IMR-90 (cell line): ENCODE measurements around the gene DNAH8. TPM values are rescaled to one million over a fixed set of nuclear protein-coding genes. Genes with fewer than 3 reads are reported as not detected.

Source experiments
- ATAC-seq: fragments of 200-7000 bp; cut with Tn5 transposase; 2 replicates; pipeline ENCODE4 v1.9.1; 2020; ENCODE audit warnings: low read depth, mild to moderate bottlenecking, moderate library complexity
- BruUV-seq: library from RNA; stranded (reverse); fragments of 400-500 nt; replicated peaks from 2 replicates; lab custom pipeline; 2021; lab: Mats Ljungman, UMichigan
- CTCF ChIA-PET: fragments of 300-600 bp; formaldehyde crosslinking; extraction: SDS; loops from one replicate; lab custom pipeline; 2021; ENCODE audit warnings: antibody characterized with exemption; lab: Yijun Ruan, JAX
- POLR2A ChIA-PET: fragments of 300-600 bp; sonication (Branson Sonifier 250); formaldehyde crosslinking; loops from one replicate; lab custom pipeline; 2022; ENCODE audit warnings: antibody characterized with exemption; ENCODE audit not compliant: unreplicated experiment; lab: Charles Lee
- DNase-seq: peaks from one replicate; pipeline ENCODE4 v3.0.0; 2013
- H2AFZ ChIP-seq: replicated peaks from 2 replicates; pipeline ENCODE3; 2013; ENCODE audit warnings: low read length, mild to moderate bottlenecking; ENCODE audit not compliant: poor library complexity
- H2AK5ac ChIP-seq: 2 replicates; pipeline ENCODE4 v1.6.1; 2013; ENCODE audit warnings: low read depth, low read length, inconsistent platforms
- H2AK9ac ChIP-seq: replicated peaks from 2 replicates; pipeline ENCODE3; 2013; ENCODE audit warnings: mild to moderate bottlenecking, low read depth, low read length, moderate library complexity; ENCODE audit not compliant: poor library complexity
- H2BK120ac ChIP-seq: 2 replicates; pipeline ENCODE4 v1.6.1; 2013; ENCODE audit warnings: low read depth, low read length, inconsistent platforms
- H2BK15ac ChIP-seq: 3 replicates; pipeline ENCODE4 v1.6.1; 2013; ENCODE audit warnings: low read depth, low read length, inconsistent platforms
- H2BK20ac ChIP-seq: 2 replicates; pipeline ENCODE4 v1.6.1; 2013; ENCODE audit warnings: low read depth, mild to moderate bottlenecking, inconsistent platforms, low read length, moderate library complexity
- H2BK5ac ChIP-seq: 2 replicates; pipeline ENCODE4 v1.6.1; 2013; ENCODE audit warnings: mild to moderate bottlenecking, low read depth, low read length, inconsistent platforms; ENCODE audit not compliant: poor library complexity, severe bottlenecking
- H3K14ac ChIP-seq: replicated peaks from 2 replicates; pipeline ENCODE4 v1.6.1; 2013; ENCODE audit warnings: low read depth, low read length, inconsistent platforms
- H3K18ac ChIP-seq: 2 replicates; pipeline ENCODE4 v1.6.1; 2013; ENCODE audit warnings: low read depth, low read length, control low read depth
- H3K23ac ChIP-seq: 2 replicates; pipeline ENCODE4 v1.6.1; 2013; ENCODE audit warnings: low read depth, low read length, inconsistent platforms
- H3K27ac ChIP-seq: 2 replicates; pipeline ENCODE4 v1.5.1; 2013; ENCODE audit warnings: mild to moderate bottlenecking, control low read depth, low read length; ENCODE audit not compliant: insufficient read depth
- H3K27me3 ChIP-seq: 2 replicates; pipeline ENCODE4 v1.6.1; 2013; ENCODE audit warnings: low read length; ENCODE audit not compliant: control insufficient read depth, insufficient read depth
- H3K36me3 ChIP-seq: 2 replicates; pipeline ENCODE4 v1.6.1; 2013; ENCODE audit warnings: low read length, mixed read lengths; ENCODE audit not compliant: control insufficient read depth, insufficient read depth
- H3K4ac ChIP-seq: 2 replicates; pipeline ENCODE4 v1.6.1; 2013; ENCODE audit warnings: low read depth, low read length, inconsistent platforms
- H3K4me1 ChIP-seq: 2 replicates; pipeline ENCODE4 v1.6.1; 2013; ENCODE audit warnings: low read length, mixed read lengths; ENCODE audit not compliant: control insufficient read depth, insufficient read depth
- H3K4me2 ChIP-seq: 2 replicates; pipeline ENCODE4 v1.6.1; 2013; ENCODE audit warnings: low read depth, mild to moderate bottlenecking, control low read depth, low read length, moderate library complexity
- H3K4me3 ChIP-seq: 2 replicates; pipeline ENCODE4 v1.5.1; 2013; ENCODE audit warnings: low read depth, mild to moderate bottlenecking, control low read depth, low read length, moderate library complexity; ENCODE audit not compliant: insufficient read depth
- H3K56ac ChIP-seq: 2 replicates; pipeline ENCODE4 v1.6.1; 2013; ENCODE audit warnings: low read length, inconsistent platforms; ENCODE audit not compliant: insufficient read depth; ENCODE audit errors: extremely low read depth
- H3K79me1 ChIP-seq, 2 experiments: 2 replicates each; pipeline ENCODE4 v1.6.1; 2013; ENCODE audit warnings: low read length in 2 of 2, inconsistent platforms in 1 of 2, low read depth in 1 of 2
- H3K9ac ChIP-seq: 2 replicates; pipeline ENCODE4 v1.6.1; 2013; ENCODE audit warnings: low read depth, low read length, control low read depth
- H3K9me1 ChIP-seq: 2 replicates; pipeline ENCODE4 v1.6.1; 2013; ENCODE audit warnings: low read length, inconsistent platforms; ENCODE audit not compliant: insufficient read depth
- H3K9me3 ChIP-seq: 2 replicates; pipeline ENCODE4 v1.6.1; 2013; ENCODE audit warnings: low read length; ENCODE audit not compliant: control insufficient read depth, insufficient read depth
- H4K20me1 ChIP-seq: 2 replicates; pipeline ENCODE4 v1.6.1; 2013; ENCODE audit warnings: low read length, inconsistent platforms; ENCODE audit not compliant: insufficient read depth
- H4K5ac ChIP-seq: 2 replicates; pipeline ENCODE4 v1.6.1; 2013; ENCODE audit warnings: mild to moderate bottlenecking, low read depth, low read length, control low read depth
- H4K8ac ChIP-seq, 2 experiments: 2 replicates each; pipeline ENCODE4 v1.6.1; 2013; ENCODE audit warnings: low read depth in 2 of 2, low read length in 2 of 2, control low read depth in 1 of 2, inconsistent platforms in 1 of 2
- H4K91ac ChIP-seq: 2 replicates; pipeline ENCODE4 v1.6.1; 2013; ENCODE audit warnings: low read depth, low read length, inconsistent platforms; ENCODE audit not compliant: insufficient read depth
- FOS ChIP-seq: fragments of 150-350 bp; IDR thresholded peaks from 2 replicates; pipeline ENCODE4 v1.6.1; 2016; ENCODE audit warnings: low read depth, low read length
- NFE2L2 ChIP-seq: fragments of 150-350 bp; IDR thresholded peaks from 2 replicates; pipeline ENCODE4 v1.6.1; 2016; ENCODE audit warnings: low read depth, mild to moderate bottlenecking, low read length
- POLR2A ChIP-seq: IDR thresholded peaks from 2 replicates; pipeline ENCODE4 v1.6.1; 2012; ENCODE audit warnings: mild to moderate bottlenecking, low read depth, low read length
- RAD21 ChIP-seq: IDR thresholded peaks from 2 replicates; pipeline ENCODE4 v1.6.1; 2012; ENCODE audit warnings: low read length, improper control_type of control experiment
- SMC3 ChIP-seq: fragments of 150-350 bp; IDR thresholded peaks from 2 replicates; pipeline ENCODE4 v1.6.1; 2016; ENCODE audit warnings: low read depth, mild to moderate bottlenecking, antibody characterized with exemption, low read length, moderate library complexity
- WGBS, 2 experiments: methylation state at CpG; one replicate each; pipeline versions ENCODE4 v1.1.5 to v1.1.7; 2013; ENCODE audit warnings: missing lambda C conversion rate in 2 of 2; ENCODE audit not compliant: insufficient read length in 1 of 2; ENCODE audit errors: extremely low coverage in 2 of 2; 5-methylcytosine and 5-hydroxymethylcytosine counted together
- dilution Hi-C: fragments of 300-500 bp; cut with HindIII; formaldehyde crosslinking; loops from one replicate; pipeline ENCODE4 v1.14.3; 2018; ENCODE audit warnings: low sequenced_read_pairs; ENCODE audit not compliant: unreplicated experiment
- in situ Hi-C: fragments of 300-500 bp; cut with MboI; formaldehyde crosslinking; loops from 3 replicates; pipeline ENCODE4 v1.14.3; 2019; ENCODE audit warnings: low sequenced_read_pairs, inconsistent platforms, mixed read lengths
- intact Hi-C: fragments of 100-400 bp; cut with micrococcal nuclease; formaldehyde crosslinking; loops from 2 replicates; pipeline ENCODE4 v1.10.0; 2022
- polyA plus RNA-seq, 3 experiments: library from polyadenylated mRNA; depleted of rRNA; stranded (reverse); fragments of >200 nt; gene quantifications; 2 replicates each; pipeline ENCODE4 v1.2.3, GENCODE V29; 2012; ENCODE audit warnings: low replicate concordance in 1 of 3
- total RNA-seq: library from RNA; depleted of rRNA; stranded (reverse); fragments of >200 nt; gene quantifications from 2 replicates; pipeline ENCODE4 v1.2.3, GENCODE V29; 2012
- TF ChIP-seq, protein P1 (sequence below): conservative IDR thresholded peaks from 2 replicates; pipeline ENCODE4 v1.5.1; 2012; ENCODE audit warnings: mild to moderate bottlenecking, low read depth, low read length, improper control_type of control experiment

The DNAH8 gene
- total and polyA plus RNA-seq, 2 of the 4 experiments (the other 2 are of a cell fraction): not detected

DNA sequence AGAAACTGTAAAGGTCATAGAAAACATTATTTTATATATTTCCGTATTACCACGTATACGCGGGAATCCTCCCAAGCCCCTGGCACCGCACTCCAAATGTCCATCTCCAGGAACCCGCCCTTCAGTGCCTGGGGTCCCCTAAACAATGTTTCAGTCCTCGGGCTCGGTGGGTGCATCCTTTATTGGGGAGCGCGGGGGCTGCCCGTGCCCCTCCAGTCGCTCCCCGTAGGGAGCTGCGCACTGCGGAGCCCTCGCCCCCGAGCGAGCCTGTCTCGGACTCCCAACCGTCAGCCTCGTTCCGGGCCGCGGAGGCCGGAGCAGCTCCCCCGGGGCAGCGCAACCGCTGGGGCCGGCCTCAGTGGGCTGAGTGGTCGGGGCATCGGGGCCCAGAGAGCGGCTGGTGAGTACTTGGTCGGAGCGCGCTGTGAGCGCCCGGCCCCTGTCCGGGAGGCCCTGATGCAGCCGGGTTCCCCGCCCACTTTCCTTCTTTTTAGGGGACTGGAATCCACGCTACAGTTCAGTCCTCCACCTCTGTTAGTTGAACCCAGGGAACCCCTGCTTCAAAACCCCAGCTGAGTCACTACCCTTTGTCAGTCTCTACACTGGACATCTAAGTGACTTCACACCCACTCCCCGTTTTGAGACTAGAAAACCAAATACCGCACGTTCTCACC is at the start of gene DNAH8 (continued):
- no peak for TF ChIP-seq SMC3
- TF ChIP-seq NFE2L2: no peak
- no peak for TF ChIP-seq POLR2A
- no peak for TF ChIP-seq FOS

DNA sequence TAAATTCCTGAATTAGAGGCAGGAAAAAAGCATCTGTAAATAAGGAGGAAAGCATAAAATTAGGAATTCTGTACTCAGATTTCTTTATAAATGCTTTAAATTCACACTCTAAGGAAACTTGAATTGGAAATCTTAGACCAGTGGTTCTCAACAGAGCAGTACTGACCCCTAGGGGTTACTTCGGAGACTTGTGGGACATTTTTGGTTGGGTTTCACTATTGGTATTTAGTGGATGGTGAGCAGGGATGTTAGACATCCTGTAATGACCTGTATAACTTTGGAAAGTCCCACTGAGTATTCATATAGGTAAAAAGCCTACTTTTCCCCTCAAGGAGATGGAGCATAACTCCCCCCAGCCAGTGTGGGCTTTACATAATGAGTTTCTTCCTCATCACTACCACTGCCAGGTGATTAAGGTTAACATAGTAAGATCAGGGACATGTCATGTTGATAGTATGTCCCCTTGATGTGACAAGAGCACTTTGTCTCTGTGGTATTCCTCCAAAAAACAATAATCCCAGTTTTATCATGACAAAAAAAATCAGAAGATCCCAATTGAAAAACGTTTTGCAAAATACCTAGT is 43.1 kb upstream of the DNAH8 start:
- Histone ChIP-seq H4K8ac (no peak overlapping the region), H2BK15ac (no peak overlapping the region), H2BK5ac (no peak overlapping the region), H3K4me2 (no peak overlapping the region), H3K4me3 (no peak overlapping the region), H2AK9ac (no peak overlapping the region), H3K9me1 (no peaks in the 10 kb centered on the region), H3K36me3 (peaks cover 4% of the 10 kb centered on the region), H3K9ac (no peak overlapping the region), H3K27me3 (no peaks in the 10 kb centered on the region), H4K20me1 (no peaks in the 10 kb centered on the region), H3K27ac (no peak overlapping the region), H3K4ac (no peak overlapping the region), H3K79me1 (no peaks in the 10 kb centered on the region), H2BK20ac (no peak overlapping the region), H3K4me1 (no peaks in the 10 kb centered on the region), H2AK5ac (no peak overlapping the region), H3K18ac (no peak overlapping the region), H3K14ac (no peak overlapping the region), H2BK120ac (no peak overlapping the region), H2AFZ (no peak overlapping the region), H3K23ac (no peak overlapping the region), H3K9me3 (no peaks in the 10 kb centered on the region), H4K5ac (no peak overlapping the region), H3K56ac (no peak overlapping the region), H4K91ac (no peak overlapping the region)
- ChIA-PET CTCF (no interaction called here), POLR2A (no interaction called here)
- ATAC-seq: peak; percentile 91
- in situ Hi-C loops: no loop called here
- peak; percentile 76 for DNase-seq
- TF ChIP-seq POLR2A: no peak
- TF ChIP-seq SMC3: peak; percentile 53
- TF ChIP-seq, protein P1, sequence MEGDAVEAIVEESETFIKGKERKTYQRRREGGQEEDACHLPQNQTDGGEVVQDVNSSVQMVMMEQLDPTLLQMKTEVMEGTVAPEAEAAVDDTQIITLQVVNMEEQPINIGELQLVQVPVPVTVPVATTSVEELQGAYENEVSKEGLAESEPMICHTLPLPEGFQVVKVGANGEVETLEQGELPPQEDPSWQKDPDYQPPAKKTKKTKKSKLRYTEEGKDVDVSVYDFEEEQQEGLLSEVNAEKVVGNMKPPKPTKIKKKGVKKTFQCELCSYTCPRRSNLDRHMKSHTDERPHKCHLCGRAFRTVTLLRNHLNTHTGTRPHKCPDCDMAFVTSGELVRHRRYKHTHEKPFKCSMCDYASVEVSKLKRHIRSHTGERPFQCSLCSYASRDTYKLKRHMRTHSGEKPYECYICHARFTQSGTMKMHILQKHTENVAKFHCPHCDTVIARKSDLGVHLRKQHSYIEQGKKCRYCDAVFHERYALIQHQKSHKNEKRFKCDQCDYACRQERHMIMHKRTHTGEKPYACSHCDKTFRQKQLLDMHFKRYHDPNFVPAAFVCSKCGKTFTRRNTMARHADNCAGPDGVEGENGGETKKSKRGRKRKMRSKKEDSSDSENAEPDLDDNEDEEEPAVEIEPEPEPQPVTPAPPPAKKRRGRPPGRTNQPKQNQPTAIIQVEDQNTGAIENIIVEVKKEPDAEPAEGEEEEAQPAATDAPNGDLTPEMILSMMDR: peak; percentile 80
- peak; percentile 78 for TF ChIP-seq RAD21
- intact Hi-C loops: loop anchor here (5.0 kb wide), 4 partner anchors 100 to 975 kb away; partner anchors contain the start of gene MDGA1
- dilution Hi-C loops: no loop called here
- no CpG with 5 or more reads among the region's 2 CpGs for WGBS, 2 experiments
- no TSS peak for BruUV-seq
